ENCODE measurements around the gene IL11. TPM values are rescaled to one million over a fixed set of nuclear protein-coding genes. Genes with fewer than 3 reads are reported as not detected.

The IL11 gene
- polyA plus RNA-seq, 3 donors = not detected

DNA sequence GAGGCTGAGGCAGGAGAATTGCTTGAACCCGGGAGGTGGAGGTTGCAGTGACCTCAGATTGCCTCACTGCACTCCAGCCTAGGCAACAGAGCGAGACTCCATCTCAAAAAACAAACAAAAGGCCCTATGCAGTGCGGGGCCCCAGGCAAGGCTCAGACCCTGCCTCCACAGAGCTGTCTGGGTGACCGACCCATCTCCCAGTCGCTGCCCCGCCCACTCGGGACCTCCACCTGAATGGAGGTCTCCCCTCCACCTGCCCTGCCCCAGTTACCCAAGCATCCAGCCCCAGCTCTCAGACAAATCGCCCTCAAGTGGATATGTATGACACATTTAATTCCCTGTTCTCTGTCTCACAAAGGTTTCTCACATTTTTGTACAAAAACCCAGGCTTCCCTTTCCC is 5.0 kb downstream of the IL11 start:
- H3K9me3 Mint-ChIP-seq = peaks cover 0 to 12% (median 2%) of the 10 kb centered on the region in 7 donors
- H3K27ac Mint-ChIP-seq = no peak overlapping the region
- TF ChIP-seq, protein P1, sequence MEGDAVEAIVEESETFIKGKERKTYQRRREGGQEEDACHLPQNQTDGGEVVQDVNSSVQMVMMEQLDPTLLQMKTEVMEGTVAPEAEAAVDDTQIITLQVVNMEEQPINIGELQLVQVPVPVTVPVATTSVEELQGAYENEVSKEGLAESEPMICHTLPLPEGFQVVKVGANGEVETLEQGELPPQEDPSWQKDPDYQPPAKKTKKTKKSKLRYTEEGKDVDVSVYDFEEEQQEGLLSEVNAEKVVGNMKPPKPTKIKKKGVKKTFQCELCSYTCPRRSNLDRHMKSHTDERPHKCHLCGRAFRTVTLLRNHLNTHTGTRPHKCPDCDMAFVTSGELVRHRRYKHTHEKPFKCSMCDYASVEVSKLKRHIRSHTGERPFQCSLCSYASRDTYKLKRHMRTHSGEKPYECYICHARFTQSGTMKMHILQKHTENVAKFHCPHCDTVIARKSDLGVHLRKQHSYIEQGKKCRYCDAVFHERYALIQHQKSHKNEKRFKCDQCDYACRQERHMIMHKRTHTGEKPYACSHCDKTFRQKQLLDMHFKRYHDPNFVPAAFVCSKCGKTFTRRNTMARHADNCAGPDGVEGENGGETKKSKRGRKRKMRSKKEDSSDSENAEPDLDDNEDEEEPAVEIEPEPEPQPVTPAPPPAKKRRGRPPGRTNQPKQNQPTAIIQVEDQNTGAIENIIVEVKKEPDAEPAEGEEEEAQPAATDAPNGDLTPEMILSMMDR (IDR thresholded peaks at IDR 0.05) = no peak
- Histone ChIP-seq H3K36me3 (replicated peaks in 1 of 2; ENCODE audit: control insufficient read depth in 1 of 2, insufficient read depth in 2 of 2, low read length in 2 of 2) (no peaks in the 10 kb centered on the region), H3K4me3 (replicated peaks in 1 of 3; ENCODE audit: low read depth in 2 of 3, low read length in 3 of 3) (no peak overlapping the region), H3K4me2 (replicated peaks; ENCODE audit: extremely low read depth, low read length, poor library complexity, severe bottlenecking) (no peak overlapping the region), H3K27me3 (ENCODE audit: control insufficient read depth in 2 of 2, insufficient read depth in 2 of 2, low read length in 2 of 2) (peaks cover 19 to 24% of the 10 kb centered on the region in 2 donors), H3K4me1 (ENCODE audit: control insufficient read depth in 1 of 2, insufficient read depth in 2 of 2, low read length in 2 of 2) (peaks cover 4 to 6% of the 10 kb centered on the region in 2 donors), H3K9me3 (replicated peaks in 1 of 2; ENCODE audit: control insufficient read depth in 1 of 2, insufficient read depth in 1 of 2, low read length in 2 of 2) (peaks cover 0 to 2% of the 10 kb centered on the region in 2 donors), H3K9ac (ENCODE audit: insufficient read depth, low read length, poor library complexity, severe bottlenecking) (no peak overlapping the region), H4K20me1 (ENCODE audit: insufficient read depth, low read length) (no peaks in the 10 kb centered on the region), H3K27ac (ENCODE audit: low read depth in 1 of 2, low read length in 2 of 2) (no peak overlapping the region), H2AFZ (ENCODE audit: insufficient read depth, low read depth, low read length, poor library complexity, severe bottlenecking) (no peak overlapping the region), H3K79me2 (ENCODE audit: insufficient read depth, low read length) (no peaks in the 10 kb centered on the region)
- no peak for DNase-seq
- H3K36me3 Mint-ChIP-seq = no peaks in the 10 kb centered on the region
- 97% methylated on average over 7 of the region's 8 CpGs for WGBS (ENCODE audit: insufficient coverage)
- H3K4me3 Mint-ChIP-seq = no peak overlapping the region
- H3K27me3 Mint-ChIP-seq (ENCODE audit: low read depth in 3 of 3) = peaks cover 18 to 38% (median 31%) of the 10 kb centered on the region in 3 donors
- intact Hi-C loops (cut with micrococcal nuclease) = no loop called here
- H3K4me1 Mint-ChIP-seq = peaks cover 3% of the 10 kb centered on the region

DNA sequence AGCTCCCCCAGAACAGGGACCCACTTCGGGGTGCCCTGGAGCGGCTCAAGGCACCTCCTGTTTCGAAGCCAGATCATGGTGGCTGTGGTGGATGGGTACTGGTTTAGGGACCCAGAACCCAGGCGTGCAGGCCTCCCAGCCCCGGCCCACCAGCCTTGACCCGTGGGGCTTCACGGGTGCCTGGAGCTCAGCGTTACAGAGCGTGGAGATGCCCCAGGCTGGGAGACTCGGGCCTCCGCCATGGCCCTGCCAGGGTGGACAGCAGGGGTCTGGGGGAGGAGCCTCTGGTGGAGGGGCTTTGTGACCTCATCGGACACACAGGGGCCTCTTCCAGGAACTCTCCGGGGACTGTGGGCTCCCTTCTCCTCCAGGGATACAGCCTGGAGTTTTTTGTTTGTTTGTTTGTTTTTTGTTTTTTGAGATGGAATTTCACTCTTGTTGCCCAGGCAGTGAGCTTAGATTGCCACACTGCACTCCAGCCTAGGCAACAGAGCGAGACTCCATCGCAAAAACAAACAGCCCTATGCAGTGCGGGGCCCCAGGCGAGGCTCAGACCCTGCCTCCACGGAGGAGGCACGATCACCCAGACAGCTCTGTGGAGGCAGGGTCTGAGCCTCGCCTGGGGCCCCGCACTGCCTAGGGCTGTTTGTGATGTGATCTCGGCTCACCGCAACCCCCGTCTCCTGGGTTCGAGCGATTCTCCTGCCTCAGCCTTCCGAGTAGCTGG is 7.1 kb downstream of the IL11 start, which contains the start of gene GARIN5B:
GARIN5B (minus strand) TSS at position 271 of the 727 bp plus-strand sequence; CDS start at position 77, 194 bp downstream.
- Mint-ChIP-seq H3K36me3 (no peaks in the 10 kb centered on the region), H3K4me1 (no peaks in the 10 kb centered on the region), H3K27me3 (ENCODE audit: low read depth in 3 of 3) (peaks cover 4 to 25% (median 22%) of the 10 kb centered on the region in 3 donors), H3K27ac (no peak within 1 kb of the TSS), H3K4me3 (no peak within 1 kb of the TSS), H3K9me3 (peaks cover 0 to 2% (median 0%) of the 10 kb centered on the region in 7 donors)
- TF ChIP-seq, protein P1 (IDR thresholded peaks at IDR 0.05) = no peak
- intact Hi-C loops (cut with micrococcal nuclease) = no loop called here
- Histone ChIP-seq H2AFZ (ENCODE audit: insufficient read depth, low read depth, low read length, poor library complexity, severe bottlenecking) (no peak within 1 kb of the TSS), H3K27ac (ENCODE audit: low read depth in 1 of 2, low read length in 2 of 2) (no peak within 1 kb of the TSS), H3K36me3 (replicated peaks in 1 of 2; ENCODE audit: control insufficient read depth in 1 of 2, insufficient read depth in 2 of 2, low read length in 2 of 2) (no peaks in the 10 kb centered on the region), H3K79me2 (ENCODE audit: insufficient read depth, low read length) (no peaks in the 10 kb centered on the region), H3K27me3 (ENCODE audit: control insufficient read depth in 2 of 2, insufficient read depth in 2 of 2, low read length in 2 of 2) (peaks cover under 1 to 6% of the 10 kb centered on the region in 2 donors), H3K4me3 (replicated peaks in 1 of 3; ENCODE audit: low read depth in 2 of 3, low read length in 3 of 3) (no peak within 1 kb of the TSS), H3K4me1 (ENCODE audit: control insufficient read depth in 1 of 2, insufficient read depth in 2 of 2, low read length in 2 of 2) (no peaks in the 10 kb centered on the region), H3K9ac (ENCODE audit: insufficient read depth, low read length, poor library complexity, severe bottlenecking) (no peak within 1 kb of the TSS), H3K4me2 (replicated peaks; ENCODE audit: extremely low read depth, low read length, poor library complexity, severe bottlenecking) (no peak within 1 kb of the TSS), H3K9me3 (replicated peaks in 1 of 2; ENCODE audit: control insufficient read depth in 1 of 2, insufficient read depth in 1 of 2, low read length in 2 of 2) (no peaks in the 10 kb centered on the region), H4K20me1 (ENCODE audit: insufficient read depth, low read length) (no peaks in the 10 kb centered on the region)
- no peak for DNase-seq
- 94% methylated on average over 20 of the region's 27 CpGs for WGBS (ENCODE audit: insufficient coverage)
